HG02610 (cell line): ENCODE data around the gene QRICH1.

Experiments
- ATAC-seq: cut with Tn5 transposase; IDR thresholded peaks from one replicate; pipeline ENCODE4 v1.9.1; 2021; ENCODE audit warnings: mild to moderate bottlenecking, moderate library complexity; ENCODE audit not compliant: unreplicated experiment

Gene QRICH1

GRCh38 chr3:49035281-49035680 lies 58.6 kb downstream of the QRICH1 start:
- no peak for ATAC-seq

- no peak for ATAC-seq
These were observed 59.2 kb downstream of the QRICH1 start for GRCh38 chr3:49034650-49035049.

GRCh38 chr3:49032646-49033304 lies 61.1 kb downstream of the QRICH1 start:
- no peak for ATAC-seq

GRCh38 chr3:49030321-49030720 lies 63.5 kb downstream of the QRICH1 start:
- ATAC-seq: no peak

- no peak for ATAC-seq
These were observed 64.3 kb downstream of the QRICH1 start for GRCh38 chr3:49029563-49029884.

- peak; percentile 88 for ATAC-seq
These were observed 65.0 kb downstream of the QRICH1 start, which contains the start of gene IMPDH2 for GRCh38 chr3:49028673-49029562. IMPDH2 (minus strand) TSS chr3:49029398; CDS start chr3:49029350, 48 bp downstream.

GRCh38 chr3:49028298-49028672 lies 65.6 kb downstream of the QRICH1 start:
- ATAC-seq: no peak

- no peak for ATAC-seq
These were observed 66.2 kb downstream of the QRICH1 start for GRCh38 chr3:49027634-49028033.

- no peak for ATAC-seq
These were observed 67.3 kb downstream of the QRICH1 start for GRCh38 chr3:49026536-49026935.

- no peak for ATAC-seq
These were observed 67.9 kb downstream of the QRICH1 start for GRCh38 chr3:49025793-49026520.

- no peak for ATAC-seq
These were observed 68.7 kb downstream of the QRICH1 start for GRCh38 chr3:49025005-49025792.

GRCh38 chr3:49024449-49024848 lies 69.4 kb downstream of the QRICH1 start:
- no peak for ATAC-seq

GRCh38 chr3:49023775-49024174 lies 70.1 kb downstream of the QRICH1 start:
- ATAC-seq: no peak

GRCh38 chr3:49022688-49023171 lies 71.1 kb downstream of the QRICH1 start:
- no peak for ATAC-seq

- peak; percentile 62 for ATAC-seq
These were observed 71.8 kb downstream of the QRICH1 start, which contains the start of gene NDUFAF3 for GRCh38 chr3:49021813-49022687. NDUFAF3 (plus strand) TSS chr3:49022121; CDS start chr3:49022145, 24 bp downstream.

- peak; percentile 47 for ATAC-seq
These were observed 72.6 kb downstream of the QRICH1 start for GRCh38 chr3:49021213-49021812.

- ATAC-seq: no peak
These were observed 73.3 kb downstream of the QRICH1 start for GRCh38 chr3:49020330-49021212.

GRCh38 chr3:49019941-49020329 lies 73.9 kb downstream of the QRICH1 start:
- no peak for ATAC-seq
